CD14-positive monocyte (primary cell): ENCODE results near the gene MAP1LC3B2. TPM values are rescaled to one million over a fixed set of nuclear protein-coding genes. Genes with fewer than 3 reads are reported as not detected.
A peak's percentile ranks its signal among the peaks of the same experiment; 100 is the strongest.

Source experiments
- DNase-seq, 3 donors: peaks; one replicate each; pipeline ENCODE4 v3.0.0-alpha.2; 2011 to 2022
- H2AFZ ChIP-seq: 2 replicates; pipeline ENCODE4 v1.6.0; 2012; ENCODE audit warnings: mild to moderate bottlenecking, low read depth, low read length, inconsistent platforms; ENCODE audit not compliant: insufficient read depth, poor library complexity, severe bottlenecking
- H3K27ac ChIP-seq, 2 donors: 1 replicate in 1 of 2; 2 replicates in 1 of 2; pipeline ENCODE4 v1.5.1; 2012 to 2013; ENCODE audit warnings: low read length in 2 of 2, control low read depth in 1 of 2, inconsistent platforms in 1 of 2, low read depth in 1 of 2, mild to moderate bottlenecking in 1 of 2
- H3K27me3 ChIP-seq, 2 donors: one replicate each; pipeline versions ENCODE4 v1.6.0 to v1.6.1; 2011 to 2013; ENCODE audit warnings: low read length in 2 of 2; ENCODE audit not compliant: control insufficient read depth in 2 of 2, insufficient read depth in 2 of 2
- H3K36me3 ChIP-seq, 2 donors: replicated peaks in 1 of 2; 1 replicate in 1 of 2; 2 replicates in 1 of 2; pipeline versions ENCODE4 v1.5.1 to v1.6.1; 2012 to 2013; ENCODE audit warnings: low read length in 2 of 2, control low read depth in 1 of 2, inconsistent platforms in 1 of 2, mild to moderate bottlenecking in 1 of 2; ENCODE audit not compliant: insufficient read depth in 2 of 2, control insufficient read depth in 1 of 2
- H3K4me1 ChIP-seq, 2 donors: 1 replicate in 1 of 2; 2 replicates in 1 of 2; pipeline versions ENCODE4 v1.5.1 to v1.6.1; 2012 to 2013; ENCODE audit warnings: low read length in 2 of 2, control low read depth in 1 of 2, inconsistent platforms in 1 of 2, mild to moderate bottlenecking in 1 of 2, moderate library complexity in 1 of 2; ENCODE audit not compliant: insufficient read depth in 2 of 2, control insufficient read depth in 1 of 2
- H3K4me2 ChIP-seq: replicated peaks from 2 replicates; pipeline ENCODE3; 2012; ENCODE audit warnings: low read length, moderate library complexity, mild to moderate bottlenecking; ENCODE audit not compliant: poor library complexity, severe bottlenecking; ENCODE audit errors: extremely low read depth
- H3K4me3 ChIP-seq, 3 experiments: fragments of 200-600 bp in 1 of 3; sonication (generic) in 1 of 3; replicated peaks in 1 of 3; 1 replicate in 2 of 3; 2 replicates in 1 of 3; pipeline ENCODE4 v1.5.1; 2011 to 2013; ENCODE audit warnings: low read length in 3 of 3, mild to moderate bottlenecking in 3 of 3, control low read depth in 2 of 3, low read depth in 2 of 3, inconsistent platforms in 1 of 3, moderate library complexity in 1 of 3
- H3K79me2 ChIP-seq: 2 replicates; pipeline ENCODE4 v1.6.0; 2012; ENCODE audit warnings: mild to moderate bottlenecking, control low read depth, inconsistent platforms, low read length, moderate library complexity; ENCODE audit not compliant: insufficient read depth
- H3K9ac ChIP-seq: 2 replicates; pipeline ENCODE4 v1.6.0; 2017; ENCODE audit warnings: low read length, mild to moderate bottlenecking; ENCODE audit not compliant: insufficient read depth, poor library complexity, severe bottlenecking
- H3K9me3 ChIP-seq, 2 donors: replicated peaks in 1 of 2; 1 replicate in 1 of 2; 2 replicates in 1 of 2; pipeline versions ENCODE4 v1.5.1 to v1.6.1; 2012 to 2013; ENCODE audit warnings: low read length in 2 of 2, control low read depth in 1 of 2; ENCODE audit not compliant: control insufficient read depth in 1 of 2, insufficient read depth in 1 of 2
- H4K20me1 ChIP-seq: 2 replicates; pipeline ENCODE4 v1.6.0; 2012; ENCODE audit warnings: mild to moderate bottlenecking, low read length, control low read depth, moderate library complexity; ENCODE audit not compliant: insufficient read depth
- H3K27ac Mint-ChIP-seq, 7 donors: one replicate each; pipeline ENCODE4 v1.8.0; 2020; ENCODE audit warnings: mild to moderate bottlenecking in 7 of 7, mixed read lengths in 7 of 7, moderate library complexity in 6 of 7, inconsistent platforms in 2 of 7
- H3K27me3 Mint-ChIP-seq, 3 donors: one replicate each; pipeline ENCODE4 v1.8.0; 2021 to 2022; ENCODE audit warnings: low read depth in 3 of 3, mild to moderate bottlenecking in 3 of 3, mixed read lengths in 3 of 3, moderate library complexity in 3 of 3, inconsistent platforms in 1 of 3
- H3K36me3 Mint-ChIP-seq, 2 donors: one replicate each; pipeline ENCODE4 v1.8.0; 2020; ENCODE audit warnings: mixed read lengths in 2 of 2, inconsistent platforms in 1 of 2, mild to moderate bottlenecking in 1 of 2
- H3K4me1 Mint-ChIP-seq: one replicate; pipeline ENCODE4 v1.8.0; 2020; ENCODE audit warnings: mild to moderate bottlenecking, mixed read lengths
- H3K4me3 Mint-ChIP-seq, 2 donors: one replicate each; pipeline ENCODE4 v1.8.0; 2020; ENCODE audit warnings: mild to moderate bottlenecking in 2 of 2, mixed read lengths in 2 of 2, moderate library complexity in 1 of 2
- H3K9me3 Mint-ChIP-seq, 7 donors: one replicate each; pipeline ENCODE4 v1.8.0; 2020 to 2022; ENCODE audit warnings: mixed read lengths in 7 of 7, mild to moderate bottlenecking in 6 of 7, moderate library complexity in 6 of 7, inconsistent platforms in 2 of 7
- WGBS: methylation state at CpG from one replicate; pipeline ENCODE4 v1.1.5; 2013; ENCODE audit warnings: missing lambda C conversion rate; ENCODE audit not compliant: insufficient coverage; 5-methylcytosine and 5-hydroxymethylcytosine counted together
- intact Hi-C, 2 donors: fragments of 100-400 bp; cut with micrococcal nuclease; formaldehyde crosslinking; loops; one replicate each; pipeline versions ENCODE4 v1.15.0 to v1.15.1; 2023
- polyA plus RNA-seq, 3 donors: library from polyadenylated mRNA; depleted of rRNA in 1 of 3; unstranded in 2 of 3; stranded (reverse) in 1 of 3; fragments of 300-500 nt in 2 of 3; fragments of >200 nt in 1 of 3; fragmentation: Illumina TruSeq in 2 of 3; gene quantifications; 1 replicate in 2 of 3; 2 replicates in 1 of 3; pipeline ENCODE4 v1.2.3, GENCODE V29; 2012 to 2021
- TF ChIP-seq, protein P1 (sequence below): fragments of 200-600 bp; IDR thresholded peaks from one replicate; pipeline ENCODE4 v1.8.0; 2022; ENCODE audit warnings: antibody characterized with exemption, mild to moderate bottlenecking

Gene MAP1LC3B2
- polyA plus RNA-seq, 3 donors = 2.6 to 12.9 (median 6.4) TPM

- Histone ChIP-seq H4K20me1 (no peaks in the 10 kb centered on the region), H3K4me1 (peaks cover 36 to 37% of the 10 kb centered on the region in 2 donors), H3K4me3 (no peak overlapping the region), H3K9me3 (peaks cover 5 to 6% of the 10 kb centered on the region in 2 donors), H2AFZ (no peak overlapping the region), H3K79me2 (no peaks in the 10 kb centered on the region), H3K27me3 (no peaks in the 10 kb centered on the region), H3K27ac (no peak overlapping the region), H3K36me3 (no peaks in the 10 kb centered on the region), H3K4me2 (no peak overlapping the region), H3K9ac (no peak overlapping the region)
- intact Hi-C loops = no loop called here
- peaks cover 30% of the 10 kb centered on the region for H3K4me1 Mint-ChIP-seq
- H3K4me3 Mint-ChIP-seq = no peak overlapping the region
- peaks cover 6 to 12% (median 10%) of the 10 kb centered on the region in 7 donors for H3K9me3 Mint-ChIP-seq
- no peak overlapping the region for H3K27ac Mint-ChIP-seq
- WGBS = 100% methylated on average over 4 of the region's 9 CpGs
- H3K36me3 Mint-ChIP-seq = peaks cover 2% of the 10 kb centered on the region in 2 donors
- TF ChIP-seq, protein P1, sequence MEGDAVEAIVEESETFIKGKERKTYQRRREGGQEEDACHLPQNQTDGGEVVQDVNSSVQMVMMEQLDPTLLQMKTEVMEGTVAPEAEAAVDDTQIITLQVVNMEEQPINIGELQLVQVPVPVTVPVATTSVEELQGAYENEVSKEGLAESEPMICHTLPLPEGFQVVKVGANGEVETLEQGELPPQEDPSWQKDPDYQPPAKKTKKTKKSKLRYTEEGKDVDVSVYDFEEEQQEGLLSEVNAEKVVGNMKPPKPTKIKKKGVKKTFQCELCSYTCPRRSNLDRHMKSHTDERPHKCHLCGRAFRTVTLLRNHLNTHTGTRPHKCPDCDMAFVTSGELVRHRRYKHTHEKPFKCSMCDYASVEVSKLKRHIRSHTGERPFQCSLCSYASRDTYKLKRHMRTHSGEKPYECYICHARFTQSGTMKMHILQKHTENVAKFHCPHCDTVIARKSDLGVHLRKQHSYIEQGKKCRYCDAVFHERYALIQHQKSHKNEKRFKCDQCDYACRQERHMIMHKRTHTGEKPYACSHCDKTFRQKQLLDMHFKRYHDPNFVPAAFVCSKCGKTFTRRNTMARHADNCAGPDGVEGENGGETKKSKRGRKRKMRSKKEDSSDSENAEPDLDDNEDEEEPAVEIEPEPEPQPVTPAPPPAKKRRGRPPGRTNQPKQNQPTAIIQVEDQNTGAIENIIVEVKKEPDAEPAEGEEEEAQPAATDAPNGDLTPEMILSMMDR = no peak
- peaks cover 0 to 1% (median 0%) of the 10 kb centered on the region in 3 donors for H3K27me3 Mint-ChIP-seq
- DNase-seq = no peak
Observed at GRCh38 chr12:116589581-116589980, 30.4 kb downstream of the MAP1LC3B2 start.

GRCh38 chr12:116590561-116590960, 31.4 kb downstream of the MAP1LC3B2 start:
- intact Hi-C loops = loop anchor here (5.0 to 10.0 kb wide), 2 partner anchors 313 to 316 kb away; partner anchors contain the start of gene MED13L (in 2 of the 2)
- H3K4me1 Mint-ChIP-seq = peaks cover 40% of the 10 kb centered on the region
- H3K27ac Mint-ChIP-seq = peak overlapping the region in 2 of 7 donors; percentile 30 to 57
- H3K27me3 Mint-ChIP-seq = peaks cover 0 to 1% (median 0%) of the 10 kb centered on the region in 3 donors
- no peaks in the 10 kb centered on the region for H3K36me3 ChIP-seq
- H3K4me3 ChIP-seq = no peak overlapping the region
- no peaks in the 10 kb centered on the region for H3K27me3 ChIP-seq
- no peak overlapping the region for H3K27ac ChIP-seq
- H3K9me3 ChIP-seq = no peaks in the 10 kb centered on the region
- no peak overlapping the region for H3K4me2 ChIP-seq
- no peak overlapping the region for H3K4me3 Mint-ChIP-seq
- H2AFZ ChIP-seq = no peak overlapping the region
- no CpG with 5 or more reads among the region's 1 CpG for WGBS
- H3K79me2 ChIP-seq = no peaks in the 10 kb centered on the region
- TF ChIP-seq, protein P1 = no peak
- peaks cover 45 to 47% of the 10 kb centered on the region in 2 donors for H3K4me1 ChIP-seq
- peaks cover 0 to 7% (median 4%) of the 10 kb centered on the region in 7 donors for H3K9me3 Mint-ChIP-seq
- no peaks in the 10 kb centered on the region for H4K20me1 ChIP-seq
- peaks cover 2% of the 10 kb centered on the region in 2 donors for H3K36me3 Mint-ChIP-seq
- H3K9ac ChIP-seq = no peak overlapping the region
- DNase-seq = peak in 2 of 3 donors; percentile 40 to 47
